ENCODE data around the gene ZNF648. TPM values are rescaled to one million over a fixed set of nuclear protein-coding genes. Genes with fewer than 3 reads are reported as not detected.

The ZNF648 gene
- total RNA-seq, 2 experiments from 2014 or later, result not detected

DNA sequence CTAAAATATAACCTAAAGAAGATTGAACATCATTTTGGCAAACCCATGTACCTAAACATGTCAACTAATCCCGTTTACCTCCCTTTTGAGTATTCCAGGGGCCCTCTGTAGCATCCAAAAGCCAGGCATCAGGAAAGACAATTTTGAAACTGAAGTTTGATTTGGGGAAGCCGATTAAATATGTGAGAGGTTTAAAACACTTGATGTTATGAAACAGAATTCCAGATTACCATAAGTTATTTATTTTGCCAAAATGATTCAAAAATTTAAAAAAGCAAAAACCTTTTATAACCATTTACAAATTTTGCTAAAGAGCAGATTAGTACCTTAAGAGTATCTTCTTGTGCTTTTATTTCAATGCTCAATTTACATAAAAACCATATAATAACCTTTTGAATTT lies 23.3 kb downstream of the ZNF648 start:
- TF ChIP-seq, protein P1, sequence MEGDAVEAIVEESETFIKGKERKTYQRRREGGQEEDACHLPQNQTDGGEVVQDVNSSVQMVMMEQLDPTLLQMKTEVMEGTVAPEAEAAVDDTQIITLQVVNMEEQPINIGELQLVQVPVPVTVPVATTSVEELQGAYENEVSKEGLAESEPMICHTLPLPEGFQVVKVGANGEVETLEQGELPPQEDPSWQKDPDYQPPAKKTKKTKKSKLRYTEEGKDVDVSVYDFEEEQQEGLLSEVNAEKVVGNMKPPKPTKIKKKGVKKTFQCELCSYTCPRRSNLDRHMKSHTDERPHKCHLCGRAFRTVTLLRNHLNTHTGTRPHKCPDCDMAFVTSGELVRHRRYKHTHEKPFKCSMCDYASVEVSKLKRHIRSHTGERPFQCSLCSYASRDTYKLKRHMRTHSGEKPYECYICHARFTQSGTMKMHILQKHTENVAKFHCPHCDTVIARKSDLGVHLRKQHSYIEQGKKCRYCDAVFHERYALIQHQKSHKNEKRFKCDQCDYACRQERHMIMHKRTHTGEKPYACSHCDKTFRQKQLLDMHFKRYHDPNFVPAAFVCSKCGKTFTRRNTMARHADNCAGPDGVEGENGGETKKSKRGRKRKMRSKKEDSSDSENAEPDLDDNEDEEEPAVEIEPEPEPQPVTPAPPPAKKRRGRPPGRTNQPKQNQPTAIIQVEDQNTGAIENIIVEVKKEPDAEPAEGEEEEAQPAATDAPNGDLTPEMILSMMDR (IDR thresholded peaks at IDR 0.05), result no peak
- Mint-ChIP-seq H3K27ac (no peak overlapping the region), H3K27me3 (no peaks in the 10 kb centered on the region), H3K4me3 (no peak overlapping the region), H3K9me3 (peaks cover 4% of the 10 kb centered on the region), H3K4me1 (ENCODE audit: low read depth) (no peaks in the 10 kb centered on the region), H3K36me3 (ENCODE audit: low read depth) (no peaks in the 10 kb centered on the region)
- POLR2A ChIA-PET, result no interaction called here
- intact Hi-C loops (cut with micrococcal nuclease), result no loop called here
- CTCF ChIA-PET, result interaction anchor here (1.1 kb wide), 1 partner anchor 31 kb away, joined by 4 read pairs; no protein-coding TSS in a partner anchor
- DNase-seq, result no peak
- no peak for ATAC-seq

DNA sequence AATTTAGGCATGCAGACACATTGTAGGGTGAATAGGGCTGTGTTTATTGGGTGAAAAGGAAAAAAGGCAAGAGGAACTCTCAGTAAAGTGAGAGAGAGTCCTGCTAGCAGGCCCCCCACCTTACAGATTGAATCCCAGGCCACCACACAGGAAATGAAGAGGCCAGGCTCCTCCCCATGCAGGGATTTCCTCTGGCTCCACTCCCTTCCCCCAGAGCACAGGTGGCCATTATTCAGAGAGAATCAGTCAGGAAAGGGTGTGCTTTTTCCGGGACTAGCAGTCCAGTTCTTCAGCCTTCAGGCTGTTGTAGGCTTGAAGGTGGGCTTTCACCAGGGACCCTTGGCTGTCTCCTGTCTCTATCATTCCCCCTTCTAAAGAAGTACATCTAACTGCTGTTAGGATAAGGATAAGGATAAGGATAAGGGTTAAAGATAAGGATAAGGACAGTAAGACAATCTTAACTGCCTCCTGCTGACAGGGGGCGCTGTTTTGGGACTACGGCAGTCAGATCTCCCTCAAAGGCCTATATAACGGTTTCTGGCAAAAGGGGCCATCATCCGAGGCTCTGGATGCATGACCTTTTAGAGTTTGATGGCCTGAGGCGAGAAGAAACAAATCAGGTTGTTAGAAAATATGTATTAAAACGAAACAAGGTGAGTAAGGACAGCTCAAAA lies 26.3 kb downstream of the ZNF648 start:
- DNase-seq (peak; percentile 19), ATAC-seq (no peak)

DNA sequence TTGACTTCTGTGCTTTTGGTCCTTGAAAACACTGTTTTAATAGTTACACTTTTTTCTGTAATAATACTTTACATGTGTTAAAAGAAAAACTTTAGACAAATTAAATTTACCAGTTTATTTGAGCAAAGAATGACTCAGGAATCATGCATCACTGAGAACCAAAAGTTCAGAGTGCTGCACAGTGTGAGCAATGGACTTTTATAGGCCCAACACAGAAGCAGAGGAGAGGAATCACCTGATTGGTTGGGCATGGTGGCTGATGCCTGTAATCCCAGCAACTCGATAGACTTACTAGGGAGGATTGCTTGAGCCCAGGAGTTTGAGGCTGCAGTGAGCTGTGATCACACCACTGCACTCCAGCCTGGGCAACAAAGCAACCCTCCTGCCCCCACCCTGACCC lies 29.3 kb downstream of the ZNF648 start:
- ChIA-PET POLR2A (no interaction called here), CTCF (no interaction called here)
- intact Hi-C loops (cut with micrococcal nuclease), result no loop called here
- Mint-ChIP-seq H3K4me1 (ENCODE audit: low read depth) (peaks cover 12% of the 10 kb centered on the region), H3K27ac (no peak overlapping the region), H3K27me3 (no peaks in the 10 kb centered on the region), H3K9me3 (no peaks in the 10 kb centered on the region), H3K4me3 (no peak overlapping the region), H3K36me3 (ENCODE audit: low read depth) (peaks cover 6% of the 10 kb centered on the region)
- TF ChIP-seq, protein P1 (IDR thresholded peaks at IDR 0.05), result no peak
- ATAC-seq (no peak), DNase-seq (no peak)

More for the DNA sequence above, 26.3 kb downstream of the ZNF648 start:
- Mint-ChIP-seq H3K9me3 (peaks cover 4% of the 10 kb centered on the region), H3K4me3 (no peak overlapping the region), H3K4me1 (ENCODE audit: low read depth) (peaks cover 2% of the 10 kb centered on the region), H3K27ac (no peak overlapping the region), H3K27me3 (no peaks in the 10 kb centered on the region), H3K36me3 (ENCODE audit: low read depth) (no peaks in the 10 kb centered on the region)
- TF ChIP-seq, protein P1 (IDR thresholded peaks at IDR 0.05), result peak; percentile 49
- intact Hi-C loops (cut with micrococcal nuclease), result no loop called here
- POLR2A ChIA-PET, result no interaction called here
- CTCF ChIA-PET, result interaction anchor here (1.6 kb wide), 1 partner anchor 17 kb away, joined by 5 read pairs; no protein-coding TSS in a partner anchor

DNA sequence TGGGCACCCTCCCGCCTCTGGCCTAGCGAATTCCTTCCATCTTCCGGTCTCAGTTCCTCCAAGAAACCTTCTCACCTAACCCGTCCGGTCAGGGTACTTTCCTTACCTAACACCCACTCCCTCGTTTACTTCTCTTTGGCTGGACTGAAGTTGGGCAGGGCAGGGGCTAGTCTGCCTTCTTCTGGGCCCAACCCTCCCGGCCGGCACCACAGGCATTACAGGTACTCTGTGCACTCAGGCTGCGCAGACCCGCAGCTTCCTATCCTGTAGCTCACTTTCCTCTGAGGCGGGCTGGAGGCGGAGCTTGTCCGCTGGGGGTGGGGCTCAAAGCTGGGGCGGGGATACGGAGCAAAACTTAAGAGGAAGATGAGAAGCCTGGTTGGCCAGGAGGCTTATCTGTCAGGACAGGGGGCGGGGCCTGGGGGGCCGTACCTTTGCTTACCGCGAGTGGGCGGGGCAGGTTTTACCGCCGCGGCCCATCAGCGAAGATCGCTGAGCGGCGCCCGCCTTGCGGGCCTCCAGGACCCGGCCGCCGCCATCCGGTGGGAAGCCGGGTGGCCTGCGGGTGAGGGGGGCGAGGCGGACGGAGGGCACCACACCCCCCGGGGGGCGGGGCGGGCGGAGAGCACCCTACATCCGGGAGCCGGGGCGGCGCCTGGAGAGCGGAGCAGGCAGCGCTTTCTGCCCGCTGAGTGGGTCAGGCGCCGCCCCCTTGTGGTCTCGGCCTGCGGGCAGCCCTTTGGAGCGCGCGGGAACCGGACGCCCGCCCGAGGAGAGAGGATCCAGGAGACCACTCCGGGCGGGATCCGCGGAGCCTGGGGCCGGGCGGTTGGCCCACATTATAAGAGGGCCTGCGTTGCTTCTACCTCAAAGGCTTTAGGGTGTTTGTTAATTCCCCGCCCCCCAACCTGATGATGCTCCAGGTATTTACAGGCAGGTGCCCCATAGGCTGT lies 31.9 kb downstream of the ZNF648 start:
- Mint-ChIP-seq H3K9me3 (no peaks in the 10 kb centered on the region), H3K4me3 (peak overlapping the region; percentile 96), H3K27me3 (no peaks in the 10 kb centered on the region), H3K4me1 (ENCODE audit: low read depth) (peaks cover 12% of the 10 kb centered on the region), H3K27ac (peak overlapping the region; percentile 98), H3K36me3 (ENCODE audit: low read depth) (peaks cover 6% of the 10 kb centered on the region)
- ChIA-PET POLR2A (interaction anchor here (0.6 kb wide), 1 partner anchor 14 kb away, joined by 3 read pairs; no protein-coding TSS in a partner anchor), CTCF (interaction anchor here (1.5 kb wide), 1 partner anchor 16 kb away, joined by 4 read pairs; no protein-coding TSS in a partner anchor)
- TF ChIP-seq, protein P1 (IDR thresholded peaks at IDR 0.05), result no peak
- ATAC-seq (peak; percentile 97), DNase-seq (peak; percentile 99)
- intact Hi-C loops (cut with micrococcal nuclease), result no loop called here

All from activated CD8-positive, alpha-beta T cell treated with anti-CD3 and anti-CD28 coated beads for 36 hours (primary cell).